Testis (tissue), 3 donors: ENCODE data around the gene SPEF2. TPM values are rescaled to one million over a fixed set of nuclear protein-coding genes. Genes with fewer than 3 reads are reported as not detected.

ENCODE experiments used
- DNase-seq: peaks from one replicate; pipeline ENCODE4 v3.0.0-alpha.2; 2019
- H3K27ac ChIP-seq, 2 donors: fragments of 200-600 bp; sonication (generic); one replicate each; pipeline ENCODE4 v1.5.1; 2019
- H3K27me3 ChIP-seq: fragments of 200-600 bp; sonication (generic); one replicate; pipeline ENCODE4 v1.5.1; 2019
- H3K36me3 ChIP-seq: fragments of 200-600 bp; sonication (generic); one replicate; pipeline ENCODE4 v1.5.1; 2017; ENCODE audit warnings: low read depth; ENCODE audit errors: missing control alignments
- H3K4me1 ChIP-seq: fragments of 200-600 bp; sonication (generic); one replicate; pipeline ENCODE4 v1.5.1; 2019
- H3K4me3 ChIP-seq, 2 donors: fragments of 200-600 bp; sonication (generic); one replicate each; pipeline ENCODE4 v1.5.1; 2017 to 2019
- H3K9me3 ChIP-seq: fragments of 200-600 bp; sonication (generic); one replicate; pipeline ENCODE4 v1.5.1; 2017
- POLR2A ChIP-seq: fragments of 450-650 bp; IDR thresholded peaks from one replicate; pipeline ENCODE4 v1.6.1; 2017; ENCODE audit warnings: antibody characterized with exemption, mild to moderate bottlenecking, moderate library complexity
- WGBS, 2 donors: methylation state at CpG; one replicate each; pipeline ENCODE4 v1.1.5; 2018; 5-methylcytosine and 5-hydroxymethylcytosine counted together
- intact Hi-C: fragments of 100-400 bp; cut with DNase I; formaldehyde crosslinking; loops from one replicate; pipeline ENCODE4 v1.15.1; 2023; ENCODE audit warnings: low total_unique reads
- polyA plus RNA-seq: library from polyadenylated mRNA; stranded (reverse); fragments of 350-450 nt; fragmentation: Illumina TruSeq; extraction: RNeasy Lipid Tissue Mini Kit (QIAGEN cat#74804); gene quantifications from one replicate; pipeline ENCODE4 v1.2.3, GENCODE V29; 2014; ENCODE audit warnings: low read depth, low replicate concordance; ENCODE audit not compliant: insufficient read depth
- total RNA-seq, 2 donors: library from RNA; depleted of rRNA; stranded (reverse); fragments of >200 nt; gene quantifications; one replicate each; pipeline ENCODE4 v1.2.3, GENCODE V29; 2016
- TF ChIP-seq, protein P1 (sequence below), 3 experiments: fragments of 450-650 bp in 2 of 3; fragments of 200-600 bp in 1 of 3; sonication (generic) in 1 of 3; IDR thresholded peaks; one replicate each; pipeline ENCODE4 v1.5.1; 2016 to 2019; ENCODE audit warnings: antibody characterized with exemption in 3 of 3, mild to moderate bottlenecking in 2 of 3, moderate library complexity in 1 of 3

The SPEF2 gene
- total and polyA plus RNA-seq, 3 donors from 2014 or later, result 15.9 to 22.7 (median 17.8) TPM

- Histone ChIP-seq H3K4me3 (no peak overlapping the region), H3K4me1 (no peaks in the 10 kb centered on the region), H3K27ac (no peak overlapping the region), H3K9me3 (no peaks in the 10 kb centered on the region), H3K27me3 (no peaks in the 10 kb centered on the region), H3K36me3 (no peaks in the 10 kb centered on the region)
- TF ChIP-seq POLR2A, result no peak
- TF ChIP-seq, protein P1, sequence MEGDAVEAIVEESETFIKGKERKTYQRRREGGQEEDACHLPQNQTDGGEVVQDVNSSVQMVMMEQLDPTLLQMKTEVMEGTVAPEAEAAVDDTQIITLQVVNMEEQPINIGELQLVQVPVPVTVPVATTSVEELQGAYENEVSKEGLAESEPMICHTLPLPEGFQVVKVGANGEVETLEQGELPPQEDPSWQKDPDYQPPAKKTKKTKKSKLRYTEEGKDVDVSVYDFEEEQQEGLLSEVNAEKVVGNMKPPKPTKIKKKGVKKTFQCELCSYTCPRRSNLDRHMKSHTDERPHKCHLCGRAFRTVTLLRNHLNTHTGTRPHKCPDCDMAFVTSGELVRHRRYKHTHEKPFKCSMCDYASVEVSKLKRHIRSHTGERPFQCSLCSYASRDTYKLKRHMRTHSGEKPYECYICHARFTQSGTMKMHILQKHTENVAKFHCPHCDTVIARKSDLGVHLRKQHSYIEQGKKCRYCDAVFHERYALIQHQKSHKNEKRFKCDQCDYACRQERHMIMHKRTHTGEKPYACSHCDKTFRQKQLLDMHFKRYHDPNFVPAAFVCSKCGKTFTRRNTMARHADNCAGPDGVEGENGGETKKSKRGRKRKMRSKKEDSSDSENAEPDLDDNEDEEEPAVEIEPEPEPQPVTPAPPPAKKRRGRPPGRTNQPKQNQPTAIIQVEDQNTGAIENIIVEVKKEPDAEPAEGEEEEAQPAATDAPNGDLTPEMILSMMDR (IDR thresholded peaks at IDR 0.05), result no peak
- 90 to 96% methylated on average over 2 to 5 of the region's 5 CpGs for WGBS, 2 donors
- intact Hi-C loops, result no loop called here
- DNase-seq, result no peak
These were observed 60.2 kb downstream of the SPEF2 start for GRCh38 chr5:35677878-35678277.

GRCh38 chr5:35678661-35679060, 61.0 kb downstream of the SPEF2 start:
- Histone ChIP-seq H3K27ac (no peak overlapping the region), H3K4me1 (no peaks in the 10 kb centered on the region), H3K4me3 (no peak overlapping the region), H3K27me3 (no peaks in the 10 kb centered on the region), H3K9me3 (no peaks in the 10 kb centered on the region), H3K36me3 (no peaks in the 10 kb centered on the region)
- 90% methylated on average over 3 of the region's 3 CpGs for WGBS, 2 donors
- DNase-seq, result no peak
- TF ChIP-seq, protein P1 (IDR thresholded peaks at IDR 0.05), result no peak
- no peak for TF ChIP-seq POLR2A
- intact Hi-C loops, result no loop called here

DNA sequence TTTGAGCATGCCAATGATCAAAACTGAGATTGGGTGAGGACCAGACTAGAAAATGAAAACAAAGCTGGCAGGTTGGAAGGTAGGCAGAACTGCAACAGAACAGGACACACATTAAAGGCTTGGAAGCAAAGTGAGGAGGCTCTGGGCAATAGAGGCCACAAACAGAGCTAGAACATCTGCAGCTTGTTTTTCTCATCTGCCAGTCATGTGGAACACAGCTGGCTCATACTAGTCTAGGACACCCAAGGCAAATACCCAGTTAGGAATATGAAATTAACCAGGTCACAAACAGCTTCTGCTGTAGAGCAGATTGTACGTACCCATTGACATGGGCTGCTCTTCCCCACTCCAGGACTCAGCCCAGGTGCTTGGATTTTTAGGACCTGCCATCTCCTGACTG, 61.7 kb downstream of the SPEF2 start:
- Histone ChIP-seq H3K4me1 (no peaks in the 10 kb centered on the region), H3K4me3 (no peak overlapping the region), H3K27ac (no peak overlapping the region), H3K9me3 (no peaks in the 10 kb centered on the region), H3K36me3 (no peaks in the 10 kb centered on the region), H3K27me3 (no peaks in the 10 kb centered on the region)
- intact Hi-C loops, result no loop called here
- 85 to 100% methylated on average over 1 of the region's 1 CpG for WGBS, 2 donors
- no peak for TF ChIP-seq POLR2A
- TF ChIP-seq, protein P1 (IDR thresholded peaks at IDR 0.05), result no peak
- DNase-seq, result no peak

DNA sequence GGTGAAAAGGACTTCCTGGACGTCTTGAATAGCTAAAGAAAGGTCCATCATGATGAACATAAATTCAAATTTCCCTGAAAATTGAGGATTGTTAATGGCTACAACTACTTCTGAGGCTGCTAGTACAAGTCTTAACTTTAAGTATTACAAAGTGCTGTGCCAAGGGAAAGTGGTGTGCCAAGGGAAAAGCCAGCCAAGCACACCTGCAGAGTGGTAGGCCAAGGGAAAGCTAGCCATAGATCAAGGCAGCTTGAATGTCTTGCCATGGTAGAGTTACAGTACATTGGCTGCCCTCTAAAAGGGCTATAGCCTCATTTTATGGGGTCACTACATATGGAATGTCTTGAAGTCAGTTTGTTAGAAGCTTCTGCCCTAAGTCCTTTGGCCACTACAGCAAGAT, 64.2 kb downstream of the SPEF2 start:
- intact Hi-C loops, result no loop called here
- Histone ChIP-seq H3K36me3 (no peaks in the 10 kb centered on the region), H3K9me3 (no peaks in the 10 kb centered on the region), H3K4me1 (no peaks in the 10 kb centered on the region), H3K27me3 (no peaks in the 10 kb centered on the region), H3K4me3 (no peak overlapping the region), H3K27ac (no peak overlapping the region)
- 53 to 81% methylated on average over 1 of the region's 1 CpG for WGBS, 2 donors
- TF ChIP-seq, protein P1 (IDR thresholded peaks at IDR 0.05), result no peak
- TF ChIP-seq POLR2A, result no peak
- DNase-seq, result no peak

DNA sequence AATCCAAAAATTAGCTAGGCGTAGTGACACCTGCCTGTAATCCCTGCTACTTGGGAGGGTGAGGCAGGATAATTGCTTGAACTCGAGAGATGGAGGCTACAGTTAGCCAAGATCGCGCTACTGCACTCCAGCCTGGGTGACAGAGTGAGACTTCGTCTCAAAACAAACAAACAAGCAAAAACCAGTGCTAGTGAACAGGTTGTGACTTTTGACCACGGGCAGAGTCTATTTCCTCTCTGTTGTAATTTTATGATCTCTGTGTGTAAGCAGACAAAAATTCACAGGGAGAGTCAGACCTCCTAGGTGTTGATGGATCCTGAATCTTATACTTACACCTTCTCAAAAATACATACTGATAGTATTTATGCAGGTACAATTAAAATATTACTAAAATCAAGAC, 65.8 kb downstream of the SPEF2 start:
- Histone ChIP-seq H3K9me3 (no peaks in the 10 kb centered on the region), H3K36me3 (no peaks in the 10 kb centered on the region), H3K4me3 (no peak overlapping the region), H3K27me3 (no peaks in the 10 kb centered on the region), H3K27ac (no peak overlapping the region), H3K4me1 (no peaks in the 10 kb centered on the region)
- no peak for TF ChIP-seq POLR2A
- TF ChIP-seq, protein P1 (IDR thresholded peaks at IDR 0.05), result no peak
- DNase-seq, result no peak
- intact Hi-C loops, result no loop called here
- WGBS, 2 donors, result 79 to 86% methylated on average over 6 of the region's 6 CpGs
